Activated naive CD4-positive, alpha-beta T cell treated with anti-CD3 and anti-CD28 coated beads, Interleukin-2, amount 50 U/mL, for 24 hours (primary cell): ENCODE results near the gene CYB5R3.
"Not testable (repeated sequence)": the region's sequence is repeated elsewhere in the genome, so short reads cannot be mapped to it uniquely, and the experiment has no call there.

Source experiments
- H3K27ac Mint-ChIP-seq: one replicate; pipeline ENCODE4 v1.8.0; 2021; ENCODE audit warnings: mild to moderate bottlenecking, mixed read lengths
- H3K27me3 Mint-ChIP-seq: one replicate; pipeline ENCODE4 v1.8.0; 2021; ENCODE audit warnings: mixed read lengths
- H3K36me3 Mint-ChIP-seq: one replicate; pipeline ENCODE4 v1.8.0; 2021; ENCODE audit warnings: mixed read lengths
- H3K4me1 Mint-ChIP-seq: one replicate; pipeline ENCODE4 v1.8.0; 2021; ENCODE audit warnings: mixed read lengths
- H3K4me3 Mint-ChIP-seq: one replicate; pipeline ENCODE4 v1.8.0; 2021; ENCODE audit warnings: mild to moderate bottlenecking, mixed read lengths
- H3K9me3 Mint-ChIP-seq: one replicate; pipeline ENCODE4 v1.8.0; 2021; ENCODE audit warnings: mixed read lengths

CYB5R3 gene

GRCh38 chr22:42683578-42684283 lies 34.5 kb upstream of the CYB5R3 start:
- H3K27ac Mint-ChIP-seq, result no peak overlapping the region
- no peaks in the 10 kb centered on the region for H3K27me3 Mint-ChIP-seq
- no peaks in the 10 kb centered on the region for H3K36me3 Mint-ChIP-seq
- no peaks in the 10 kb centered on the region for H3K4me1 Mint-ChIP-seq
- no peak overlapping the region for H3K4me3 Mint-ChIP-seq
- no peaks in the 10 kb centered on the region for H3K9me3 Mint-ChIP-seq

- Mint-ChIP-seq H3K9me3 (no peaks in the 10 kb centered on the region), H3K27ac (no peak overlapping the region), H3K4me3 (no peak overlapping the region), H3K4me1 (no peaks in the 10 kb centered on the region), H3K27me3 (no peaks in the 10 kb centered on the region), H3K36me3 (no peaks in the 10 kb centered on the region)
Measured at GRCh38 chr22:42682113-42682851, 33.1 kb upstream of the CYB5R3 start.

GRCh38 chr22:42680648-42681047 lies 31.5 kb upstream of the CYB5R3 start:
- no peaks in the 10 kb centered on the region for H3K9me3 Mint-ChIP-seq
- no peak overlapping the region for H3K4me3 Mint-ChIP-seq
- H3K27me3 Mint-ChIP-seq, result no peaks in the 10 kb centered on the region
- no peak overlapping the region for H3K27ac Mint-ChIP-seq
- no peaks in the 10 kb centered on the region for H3K36me3 Mint-ChIP-seq
- no peaks in the 10 kb centered on the region for H3K4me1 Mint-ChIP-seq

- Mint-ChIP-seq H3K9me3 (no peaks in the 10 kb centered on the region), H3K27me3 (no peaks in the 10 kb centered on the region), H3K4me3 (no peak overlapping the region), H3K27ac (no peak overlapping the region), H3K36me3 (no peaks in the 10 kb centered on the region), H3K4me1 (no peaks in the 10 kb centered on the region)
Measured at GRCh38 chr22:42679691-42680090, 30.5 kb upstream of the CYB5R3 start.

- Mint-ChIP-seq H3K4me1 (no peaks in the 10 kb centered on the region), H3K36me3 (no peaks in the 10 kb centered on the region), H3K27ac (no peak overlapping the region), H3K27me3 (no peaks in the 10 kb centered on the region), H3K4me3 (no peak overlapping the region), H3K9me3 (no peaks in the 10 kb centered on the region)
Measured at GRCh38 chr22:42678894-42679293, 29.7 kb upstream of the CYB5R3 start.

GRCh38 chr22:42677936-42678335 lies 28.7 kb upstream of the CYB5R3 start:
- H3K4me1 Mint-ChIP-seq, H3K4me3 Mint-ChIP-seq, H3K27ac Mint-ChIP-seq, H3K27me3 Mint-ChIP-seq, H3K36me3 Mint-ChIP-seq, H3K9me3 Mint-ChIP-seq: not testable (repeated sequence)

- Mint-ChIP-seq H3K9me3 (no peaks in the 10 kb centered on the region), H3K27ac (no peak overlapping the region), H3K4me3 (no peak overlapping the region), H3K4me1 (peaks cover 4% of the 10 kb centered on the region), H3K36me3 (no peaks in the 10 kb centered on the region), H3K27me3 (no peaks in the 10 kb centered on the region)
Measured at GRCh38 chr22:42676059-42676607, 26.9 kb upstream of the CYB5R3 start.

- Mint-ChIP-seq H3K27ac (no peak overlapping the region), H3K4me3 (no peak overlapping the region), H3K36me3 (no peaks in the 10 kb centered on the region), H3K9me3 (no peaks in the 10 kb centered on the region), H3K4me1 (peaks cover 8% of the 10 kb centered on the region), H3K27me3 (no peaks in the 10 kb centered on the region)
Measured at GRCh38 chr22:42673898-42674401, 24.8 kb upstream of the CYB5R3 start.

- H3K27ac Mint-ChIP-seq, H3K4me1 Mint-ChIP-seq, H3K4me3 Mint-ChIP-seq, H3K9me3 Mint-ChIP-seq, H3K36me3 Mint-ChIP-seq, H3K27me3 Mint-ChIP-seq: not testable (repeated sequence)
Measured at GRCh38 chr22:42673071-42673470, 23.9 kb upstream of the CYB5R3 start.

GRCh38 chr22:42670921-42671709 lies 21.9 kb upstream of the CYB5R3 start:
- no peaks in the 10 kb centered on the region for H3K36me3 Mint-ChIP-seq
- no peak overlapping the region for H3K27ac Mint-ChIP-seq
- H3K9me3 Mint-ChIP-seq, result no peaks in the 10 kb centered on the region
- peaks cover 8% of the 10 kb centered on the region for H3K4me1 Mint-ChIP-seq
- H3K4me3 Mint-ChIP-seq, result no peak overlapping the region
- no peaks in the 10 kb centered on the region for H3K27me3 Mint-ChIP-seq

- H3K9me3 Mint-ChIP-seq, result no peaks in the 10 kb centered on the region
- H3K27ac Mint-ChIP-seq, result no peak overlapping the region
- H3K4me3 Mint-ChIP-seq, result no peak overlapping the region
- H3K4me1 Mint-ChIP-seq, result peaks cover 8% of the 10 kb centered on the region
- H3K27me3 Mint-ChIP-seq, result no peaks in the 10 kb centered on the region
- H3K36me3 Mint-ChIP-seq, result no peaks in the 10 kb centered on the region
Measured at GRCh38 chr22:42670046-42670445, 20.9 kb upstream of the CYB5R3 start.

- H3K27me3 Mint-ChIP-seq, H3K9me3 Mint-ChIP-seq, H3K27ac Mint-ChIP-seq, H3K4me3 Mint-ChIP-seq, H3K36me3 Mint-ChIP-seq, H3K4me1 Mint-ChIP-seq: not testable (repeated sequence)
Measured at GRCh38 chr22:42666393-42666792, 17.2 kb upstream of the CYB5R3 start.

- Mint-ChIP-seq H3K4me3 (no peak overlapping the region), H3K4me1 (no peaks in the 10 kb centered on the region), H3K27me3 (no peaks in the 10 kb centered on the region), H3K9me3 (no peaks in the 10 kb centered on the region), H3K36me3 (no peaks in the 10 kb centered on the region), H3K27ac (no peak overlapping the region)
Measured at GRCh38 chr22:42664976-42665831, 16.0 kb upstream of the CYB5R3 start.

- Mint-ChIP-seq H3K27me3 (no peaks in the 10 kb centered on the region), H3K36me3 (no peaks in the 10 kb centered on the region), H3K4me3 (peak overlapping the region; percentile 68), H3K9me3 (no peaks in the 10 kb centered on the region), H3K27ac (no peak overlapping the region), H3K4me1 (no peaks in the 10 kb centered on the region)
Measured at GRCh38 chr22:42661985-42662831, 13.0 kb upstream of the CYB5R3 start.
